ENCODE measurements around the gene SKAP1.

DNA sequence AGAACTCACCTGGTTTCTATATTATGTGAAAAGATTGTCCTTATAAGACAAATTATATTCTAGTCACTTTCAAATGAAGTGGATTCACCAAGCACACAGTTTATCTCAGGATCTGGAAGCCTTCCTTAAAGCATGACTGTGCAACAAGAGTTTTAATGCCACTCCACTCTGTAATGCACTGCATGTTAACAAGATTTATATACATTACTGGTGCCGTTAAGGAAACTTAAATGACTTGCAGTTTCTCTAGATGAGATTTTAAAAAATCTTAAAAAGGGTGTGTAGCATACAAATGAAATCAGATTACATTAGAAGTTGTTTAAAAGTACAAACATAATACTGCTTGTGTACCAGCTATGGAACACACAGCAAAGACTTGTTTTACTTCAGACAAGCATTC lies 171.7 kb downstream of the SKAP1 start:
- TF ChIP-seq, protein P1, sequence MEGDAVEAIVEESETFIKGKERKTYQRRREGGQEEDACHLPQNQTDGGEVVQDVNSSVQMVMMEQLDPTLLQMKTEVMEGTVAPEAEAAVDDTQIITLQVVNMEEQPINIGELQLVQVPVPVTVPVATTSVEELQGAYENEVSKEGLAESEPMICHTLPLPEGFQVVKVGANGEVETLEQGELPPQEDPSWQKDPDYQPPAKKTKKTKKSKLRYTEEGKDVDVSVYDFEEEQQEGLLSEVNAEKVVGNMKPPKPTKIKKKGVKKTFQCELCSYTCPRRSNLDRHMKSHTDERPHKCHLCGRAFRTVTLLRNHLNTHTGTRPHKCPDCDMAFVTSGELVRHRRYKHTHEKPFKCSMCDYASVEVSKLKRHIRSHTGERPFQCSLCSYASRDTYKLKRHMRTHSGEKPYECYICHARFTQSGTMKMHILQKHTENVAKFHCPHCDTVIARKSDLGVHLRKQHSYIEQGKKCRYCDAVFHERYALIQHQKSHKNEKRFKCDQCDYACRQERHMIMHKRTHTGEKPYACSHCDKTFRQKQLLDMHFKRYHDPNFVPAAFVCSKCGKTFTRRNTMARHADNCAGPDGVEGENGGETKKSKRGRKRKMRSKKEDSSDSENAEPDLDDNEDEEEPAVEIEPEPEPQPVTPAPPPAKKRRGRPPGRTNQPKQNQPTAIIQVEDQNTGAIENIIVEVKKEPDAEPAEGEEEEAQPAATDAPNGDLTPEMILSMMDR (IDR thresholded peaks at IDR 0.05), result no peak
- TF ChIP-seq POLR2A (IDR thresholded peaks at IDR 0.05) (no peak), POLR2AphosphoS5 (IDR thresholded peaks at IDR 0.05) (no peak)

All from stomach (tissue), 4 donors.